Measurements from ENCODE around the gene RBP2. TPM values are rescaled to one million over a fixed set of nuclear protein-coding genes. Genes with fewer than 3 reads are reported as not detected.

RBP2 gene
- total and polyA plus RNA-seq, 10 of the 15 experiments (the other 5 are each of a cell fraction or from before 2014, with no cell fraction given), result not detected

GRCh38 chr3:139454346-139454745, 22.0 kb downstream of the RBP2 start:
- TF ChIP-seq JUND (IDR thresholded peaks at IDR 0.05; ENCODE audit: low read depth, low read length) (no peak), SMAD1 (IDR thresholded peaks at IDR 0.05; ENCODE audit: low read depth, partially characterized antibody) (no peak), TCF3 (IDR thresholded peaks at IDR 0.05; ENCODE audit: borderline replicate concordance, insufficient read depth, low read depth, low read length) (no peak), E2F4 (IDR thresholded peaks at IDR 0.05; ENCODE audit: low read depth, low read length) (no peak), CBX5 (IDR thresholded peaks at IDR 0.05; ENCODE audit: low read depth) (no peak), RAD51 (IDR thresholded peaks at IDR 0.05) (no peak), IKZF2 (IDR thresholded peaks at IDR 0.05) (no peak), SP1 (IDR thresholded peaks at IDR 0.05; ENCODE audit: low read depth, low read length) (no peak), KLF5 (IDR thresholded peaks at IDR 0.05; ENCODE audit: partially characterized antibody) (no peak), ZNF207 (IDR thresholded peaks at IDR 0.05; ENCODE audit: borderline replicate concordance) (no peak)
- TF ChIP-seq, protein P1, sequence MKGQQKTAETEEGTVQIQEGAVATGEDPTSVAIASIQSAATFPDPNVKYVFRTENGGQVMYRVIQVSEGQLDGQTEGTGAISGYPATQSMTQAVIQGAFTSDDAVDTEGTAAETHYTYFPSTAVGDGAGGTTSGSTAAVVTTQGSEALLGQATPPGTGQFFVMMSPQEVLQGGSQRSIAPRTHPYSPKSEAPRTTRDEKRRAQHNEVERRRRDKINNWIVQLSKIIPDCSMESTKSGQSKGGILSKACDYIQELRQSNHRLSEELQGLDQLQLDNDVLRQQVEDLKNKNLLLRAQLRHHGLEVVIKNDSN (IDR thresholded peaks at IDR 0.05; ENCODE audit: borderline replicate concordance, extremely low read length, insufficient read depth, low read depth, low read length), result no peak
- TF ChIP-seq, protein P2, sequence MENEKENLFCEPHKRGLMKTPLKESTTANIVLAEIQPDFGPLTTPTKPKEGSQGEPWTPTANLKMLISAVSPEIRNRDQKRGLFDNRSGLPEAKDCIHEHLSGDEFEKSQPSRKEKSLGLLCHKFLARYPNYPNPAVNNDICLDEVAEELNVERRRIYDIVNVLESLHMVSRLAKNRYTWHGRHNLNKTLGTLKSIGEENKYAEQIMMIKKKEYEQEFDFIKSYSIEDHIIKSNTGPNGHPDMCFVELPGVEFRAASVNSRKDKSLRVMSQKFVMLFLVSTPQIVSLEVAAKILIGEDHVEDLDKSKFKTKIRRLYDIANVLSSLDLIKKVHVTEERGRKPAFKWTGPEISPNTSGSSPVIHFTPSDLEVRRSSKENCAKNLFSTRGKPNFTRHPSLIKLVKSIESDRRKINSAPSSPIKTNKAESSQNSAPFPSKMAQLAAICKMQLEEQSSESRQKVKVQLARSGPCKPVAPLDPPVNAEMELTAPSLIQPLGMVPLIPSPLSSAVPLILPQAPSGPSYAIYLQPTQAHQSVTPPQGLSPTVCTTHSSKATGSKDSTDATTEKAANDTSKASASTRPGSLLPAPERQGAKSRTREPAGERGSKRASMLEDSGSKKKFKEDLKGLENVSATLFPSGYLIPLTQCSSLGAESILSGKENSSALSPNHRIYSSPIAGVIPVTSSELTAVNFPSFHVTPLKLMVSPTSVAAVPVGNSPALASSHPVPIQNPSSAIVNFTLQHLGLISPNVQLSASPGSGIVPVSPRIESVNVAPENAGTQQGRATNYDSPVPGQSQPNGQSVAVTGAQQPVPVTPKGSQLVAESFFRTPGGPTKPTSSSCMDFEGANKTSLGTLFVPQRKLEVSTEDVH (IDR thresholded peaks at IDR 0.05; ENCODE audit: low read depth, partially characterized antibody), result no peak
- TF ChIP-seq, protein P3, sequence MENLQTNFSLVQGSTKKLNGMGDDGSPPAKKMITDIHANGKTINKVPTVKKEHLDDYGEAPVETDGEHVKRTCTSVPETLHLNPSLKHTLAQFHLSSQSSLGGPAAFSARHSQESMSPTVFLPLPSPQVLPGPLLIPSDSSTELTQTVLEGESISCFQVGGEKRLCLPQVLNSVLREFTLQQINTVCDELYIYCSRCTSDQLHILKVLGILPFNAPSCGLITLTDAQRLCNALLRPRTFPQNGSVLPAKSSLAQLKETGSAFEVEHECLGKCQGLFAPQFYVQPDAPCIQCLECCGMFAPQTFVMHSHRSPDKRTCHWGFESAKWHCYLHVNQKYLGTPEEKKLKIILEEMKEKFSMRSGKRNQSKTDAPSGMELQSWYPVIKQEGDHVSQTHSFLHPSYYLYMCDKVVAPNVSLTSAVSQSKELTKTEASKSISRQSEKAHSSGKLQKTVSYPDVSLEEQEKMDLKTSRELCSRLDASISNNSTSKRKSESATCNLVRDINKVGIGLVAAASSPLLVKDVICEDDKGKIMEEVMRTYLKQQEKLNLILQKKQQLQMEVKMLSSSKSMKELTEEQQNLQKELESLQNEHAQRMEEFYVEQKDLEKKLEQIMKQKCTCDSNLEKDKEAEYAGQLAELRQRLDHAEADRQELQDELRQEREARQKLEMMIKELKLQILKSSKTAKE (IDR thresholded peaks at IDR 0.05; ENCODE audit: low read depth, poor library complexity, severe bottlenecking), result no peak
- H3K9me3 ChIP-seq (replicated peaks; ENCODE audit: control insufficient read depth, insufficient read depth, low read length), result no peaks in the 10 kb centered on the region
- H4K20me1 ChIP-seq (ENCODE audit: control insufficient read depth, insufficient read depth), result no peaks in the 10 kb centered on the region
- ChIA-PET POLR2A (no interaction called here), CTCF (interaction anchor here (0.6 kb wide), 1 partner anchor 843 kb away, joined by 3 read pairs; no protein-coding TSS in a partner anchor), SMC1A (ENCODE audit: uncharacterized antibody, unreplicated experiment) (no interaction called here), RAD21 (ENCODE audit: unreplicated experiment) (no interaction called here)
- no peak overlapping the region for H3K27ac ChIP-seq (ENCODE audit: control insufficient read depth, insufficient read depth)
- H2AFZ ChIP-seq (ENCODE audit: control insufficient read depth, low read depth, low read length), result no peak overlapping the region
- H3K27me3 ChIP-seq (replicated peaks in 1 of 2; ENCODE audit: control insufficient read depth in 2 of 2, insufficient read depth in 2 of 2, low read length in 1 of 2), result no peaks in the 10 kb centered on the region
- no peak overlapping the region for H3K4me3 ChIP-seq
- no peak overlapping the region for H3K9ac ChIP-seq (ENCODE audit: control insufficient read depth, insufficient read depth, low read length)
- no peak for FAIRE-seq
- BruUV-seq (replicated peaks), result no TSS peak
- no peak overlapping the region for H3K4me2 ChIP-seq (ENCODE audit: control insufficient read depth, insufficient read depth)
- ATAC-seq, result no peak
- H3K79me2 ChIP-seq (ENCODE audit: control insufficient read depth, insufficient read depth, low read length), result no peaks in the 10 kb centered on the region
- H3K4me1 ChIP-seq (ENCODE audit: control insufficient read depth, insufficient read depth, low read length), result no peaks in the 10 kb centered on the region
- no peak for DNase-seq (ENCODE audit: low read depth, low spot score)
- intact Hi-C loops (cut with micrococcal nuclease; ENCODE audit: unreplicated experiment), result no loop called here
- H3K36me3 ChIP-seq (ENCODE audit: control insufficient read depth in 2 of 2, insufficient read depth in 2 of 2, low read length in 1 of 2), result no peaks in the 10 kb centered on the region
- in situ Hi-C loops (cut with MboI), result no loop called here
- 4% methylated on average over 2 of the region's 2 CpGs for WGBS (ENCODE audit: insufficient coverage, insufficient replicate concordance, low lambda C conversion rate, missing lambda C conversion rate)

All from GM12878 (cell line).